Measurements from ENCODE around the gene METTL9.
"Not testable (repeated sequence)": the region's sequence is repeated elsewhere in the genome, so short reads cannot be mapped to it uniquely, and the experiment has no call there.

METTL9 gene

GRCh38 chr16:21683184-21683583 is 83.8 kb downstream of the METTL9 start:
- Histone ChIP-seq H3K4me3 (ENCODE audit: low read depth, low read length) (no peak overlapping the region), H3K27ac (no peak overlapping the region), H3K9me3 (ENCODE audit: severe bottlenecking) (no peaks in the 10 kb centered on the region), H3K27me3 (ENCODE audit: insufficient read depth, low read depth, severe bottlenecking) (no peaks in the 10 kb centered on the region), H3K36me3 (no peaks in the 10 kb centered on the region)
- TF ChIP-seq CTCF (IDR thresholded peaks at IDR 0.05; ENCODE audit: low read depth, low read length): no peak
- no peak for DNase-seq

- peak; percentile 67 for TF ChIP-seq CTCF (IDR thresholded peaks at IDR 0.05; ENCODE audit: low read depth, low read length)
- DNase-seq: peak; percentile 21
Observed at GRCh38 chr16:21684199-21684598, 84.8 kb downstream of the METTL9 start.

DNA sequence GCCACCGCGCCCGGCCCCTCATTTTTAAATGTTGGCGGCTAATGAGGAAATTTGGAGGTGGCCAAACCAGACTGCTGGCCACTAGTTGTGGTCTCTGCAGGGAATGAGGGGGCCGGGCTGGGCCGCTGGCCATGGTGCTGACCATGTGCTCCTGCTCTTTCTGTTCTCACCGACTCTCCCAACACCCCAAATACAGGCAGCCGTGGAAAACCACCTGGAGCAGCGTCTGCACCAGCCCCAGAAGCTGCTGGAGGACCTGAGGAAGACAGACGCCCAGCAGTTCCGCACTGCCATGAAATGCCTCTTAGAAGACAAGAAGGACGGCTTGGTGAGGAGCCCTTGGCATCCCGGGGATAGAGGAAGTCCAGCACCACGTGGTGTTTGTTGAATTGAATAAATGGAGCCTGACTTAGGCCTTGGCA is 85.7 kb downstream of the METTL9 start:
- no peaks in the 10 kb centered on the region for H3K27me3 ChIP-seq (ENCODE audit: insufficient read depth, low read depth, severe bottlenecking)
- H3K36me3 ChIP-seq: no peaks in the 10 kb centered on the region
- no peak overlapping the region for H3K4me3 ChIP-seq (ENCODE audit: low read depth, low read length)
- no peaks in the 10 kb centered on the region for H3K9me3 ChIP-seq (ENCODE audit: severe bottlenecking)
- TF ChIP-seq CTCF (IDR thresholded peaks at IDR 0.05; ENCODE audit: low read depth, low read length): no peak
- no peak for DNase-seq
- no peak overlapping the region for H3K27ac ChIP-seq

More at GRCh38 chr16:21684199-21684598, 84.8 kb downstream of the METTL9 start:
- no peaks in the 10 kb centered on the region for H3K36me3 ChIP-seq
- H3K4me3 ChIP-seq (ENCODE audit: low read depth, low read length): no peak overlapping the region
- H3K27me3 ChIP-seq (ENCODE audit: insufficient read depth, low read depth, severe bottlenecking): no peaks in the 10 kb centered on the region
- no peak overlapping the region for H3K27ac ChIP-seq
- H3K9me3 ChIP-seq (ENCODE audit: severe bottlenecking): no peaks in the 10 kb centered on the region

DNA sequence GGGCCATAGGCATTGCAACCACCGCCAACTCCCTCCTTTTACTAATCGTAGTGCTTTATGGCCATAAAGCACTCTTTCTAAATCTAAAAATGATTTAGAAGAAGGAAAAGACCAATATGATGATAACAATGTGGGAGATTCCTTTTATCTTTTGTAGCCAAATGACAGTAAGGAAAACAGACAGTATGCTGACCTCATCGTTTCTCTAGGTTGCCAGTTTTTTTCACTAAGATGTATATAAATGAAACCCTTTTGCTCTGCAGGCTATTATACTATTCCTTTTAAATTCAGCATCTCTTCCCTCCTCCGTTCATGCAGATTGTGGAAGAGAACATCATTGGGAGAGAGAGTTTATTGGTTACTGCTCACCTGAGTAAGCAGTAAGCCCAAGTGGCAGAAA is 89.7 kb downstream of the METTL9 start:
- Histone ChIP-seq H3K27ac (no peak overlapping the region), H3K27me3 (ENCODE audit: insufficient read depth, low read depth, severe bottlenecking) (no peaks in the 10 kb centered on the region), H3K9me3 (ENCODE audit: severe bottlenecking) (no peaks in the 10 kb centered on the region), H3K4me3 (ENCODE audit: low read depth, low read length) (no peak overlapping the region), H3K36me3 (no peaks in the 10 kb centered on the region)
- DNase-seq: no peak
- no peak for TF ChIP-seq CTCF (IDR thresholded peaks at IDR 0.05; ENCODE audit: low read depth, low read length)

DNA sequence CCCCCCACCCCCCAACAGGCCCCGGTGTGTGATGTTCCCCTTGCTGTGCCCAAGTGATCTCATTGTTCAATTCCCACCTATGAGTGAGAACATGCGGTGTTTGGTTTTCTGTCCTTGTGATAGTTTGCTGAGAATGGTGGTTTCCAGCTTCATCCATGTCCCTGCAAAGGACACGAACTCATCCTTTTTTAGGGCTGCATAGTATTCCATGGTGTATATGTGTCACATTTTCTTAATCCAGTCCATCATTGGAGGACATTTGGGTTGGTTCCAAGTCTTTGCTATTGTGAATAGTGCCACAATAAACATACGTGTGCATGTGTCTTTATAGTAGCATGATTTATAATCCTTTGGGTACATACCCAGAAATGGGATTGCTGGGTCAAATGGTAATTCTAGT is 91.6 kb downstream of the METTL9 start:
- not testable (repeated sequence) for H3K27me3 ChIP-seq (ENCODE audit: insufficient read depth, low read depth, severe bottlenecking); H3K9me3 ChIP-seq (ENCODE audit: severe bottlenecking); H3K27ac ChIP-seq; H3K36me3 ChIP-seq; H3K4me3 ChIP-seq (ENCODE audit: low read depth, low read length); DNase-seq

GRCh38 chr16:21694609-21695008 is 95.2 kb downstream of the METTL9 start:
- no peaks in the 10 kb centered on the region for H3K27me3 ChIP-seq (ENCODE audit: insufficient read depth, low read depth, severe bottlenecking)
- no peaks in the 10 kb centered on the region for H3K9me3 ChIP-seq (ENCODE audit: severe bottlenecking)
- DNase-seq: no peak
- no peak for TF ChIP-seq CTCF (IDR thresholded peaks at IDR 0.05; ENCODE audit: low read depth, low read length)
- no peak overlapping the region for H3K4me3 ChIP-seq (ENCODE audit: low read depth, low read length)
- H3K36me3 ChIP-seq: no peaks in the 10 kb centered on the region
- no peak overlapping the region for H3K27ac ChIP-seq

All from WERI-Rb-1 (cell line).